HepG2 (cell line): ENCODE measurements around the gene UNC50.

ENCODE experiments used
- CAMTA2 ChIP-seq: sonication (generic); formaldehyde crosslinking; IDR thresholded peaks from 2 replicates; pipeline ENCODE4 v1.4.0; 2020; ENCODE audit warnings: mild to moderate bottlenecking, missing genetic modification reagents, borderline replicate concordance
- MYC ChIP-seq: sonication (generic); formaldehyde crosslinking; IDR thresholded peaks from 2 replicates; pipeline ENCODE4 v1.9.0; 2021; ENCODE audit warnings: missing genetic modification reagents, borderline replicate concordance
- ZBTB1 ChIP-seq: sonication (generic); formaldehyde crosslinking; IDR thresholded peaks from 2 replicates; pipeline ENCODE4 v1.4.0; 2020; ENCODE audit warnings: missing genetic modification reagents, borderline replicate concordance
- TF ChIP-seq, protein P1 (sequence below): sonication (generic); formaldehyde crosslinking; IDR thresholded peaks from 2 replicates; pipeline ENCODE4 v1.8.1; 2022; ENCODE audit warnings: mild to moderate bottlenecking, missing genetic modification reagents
- TF ChIP-seq, protein P2 (sequence below): sonication (generic); formaldehyde crosslinking; IDR thresholded peaks from 2 replicates; pipeline ENCODE4 v1.4.0; 2020; ENCODE audit warnings: missing genetic modification reagents

GRCh38 chr2:98569915-98570314 lies 38.5 kb upstream of the UNC50 start:
- TF ChIP-seq, protein P1, sequence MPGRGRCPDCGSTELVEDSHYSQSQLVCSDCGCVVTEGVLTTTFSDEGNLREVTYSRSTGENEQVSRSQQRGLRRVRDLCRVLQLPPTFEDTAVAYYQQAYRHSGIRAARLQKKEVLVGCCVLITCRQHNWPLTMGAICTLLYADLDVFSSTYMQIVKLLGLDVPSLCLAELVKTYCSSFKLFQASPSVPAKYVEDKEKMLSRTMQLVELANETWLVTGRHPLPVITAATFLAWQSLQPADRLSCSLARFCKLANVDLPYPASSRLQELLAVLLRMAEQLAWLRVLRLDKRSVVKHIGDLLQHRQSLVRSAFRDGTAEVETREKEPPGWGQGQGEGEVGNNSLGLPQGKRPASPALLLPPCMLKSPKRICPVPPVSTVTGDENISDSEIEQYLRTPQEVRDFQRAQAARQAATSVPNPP (CRISPR knock-in tag) = no peak
- TF ChIP-seq MYC (CRISPR knock-in tag) = no peak
- TF ChIP-seq, protein P2, sequence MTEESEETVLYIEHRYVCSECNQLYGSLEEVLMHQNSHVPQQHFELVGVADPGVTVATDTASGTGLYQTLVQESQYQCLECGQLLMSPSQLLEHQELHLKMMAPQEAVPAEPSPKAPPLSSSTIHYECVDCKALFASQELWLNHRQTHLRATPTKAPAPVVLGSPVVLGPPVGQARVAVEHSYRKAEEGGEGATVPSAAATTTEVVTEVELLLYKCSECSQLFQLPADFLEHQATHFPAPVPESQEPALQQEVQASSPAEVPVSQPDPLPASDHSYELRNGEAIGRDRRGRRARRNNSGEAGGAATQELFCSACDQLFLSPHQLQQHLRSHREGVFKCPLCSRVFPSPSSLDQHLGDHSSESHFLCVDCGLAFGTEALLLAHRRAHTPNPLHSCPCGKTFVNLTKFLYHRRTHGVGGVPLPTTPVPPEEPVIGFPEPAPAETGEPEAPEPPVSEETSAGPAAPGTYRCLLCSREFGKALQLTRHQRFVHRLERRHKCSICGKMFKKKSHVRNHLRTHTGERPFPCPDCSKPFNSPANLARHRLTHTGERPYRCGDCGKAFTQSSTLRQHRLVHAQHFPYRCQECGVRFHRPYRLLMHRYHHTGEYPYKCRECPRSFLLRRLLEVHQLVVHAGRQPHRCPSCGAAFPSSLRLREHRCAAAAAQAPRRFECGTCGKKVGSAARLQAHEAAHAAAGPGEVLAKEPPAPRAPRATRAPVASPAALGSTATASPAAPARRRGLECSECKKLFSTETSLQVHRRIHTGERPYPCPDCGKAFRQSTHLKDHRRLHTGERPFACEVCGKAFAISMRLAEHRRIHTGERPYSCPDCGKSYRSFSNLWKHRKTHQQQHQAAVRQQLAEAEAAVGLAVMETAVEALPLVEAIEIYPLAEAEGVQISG (CRISPR knock-in tag) = no peak
- no peak for TF ChIP-seq ZBTB1 (CRISPR knock-in tag)
- no peak for TF ChIP-seq CAMTA2
